GM18519 (cell line): ENCODE results near the gene TOMM40L.
"Not testable (repeated sequence)": the region's sequence is repeated elsewhere in the genome, so short reads cannot be mapped to it uniquely, and the experiment has no call there.

Experiments
- ATAC-seq: cut with Tn5 transposase; IDR thresholded peaks from one replicate; pipeline ENCODE4 v1.9.1; 2021; ENCODE audit warnings: mild to moderate bottlenecking, moderate library complexity; ENCODE audit not compliant: unreplicated experiment, low FRiP score

The TOMM40L gene

GRCh38 chr1:161244888-161245287 is 19.0 kb downstream of the TOMM40L start:
- no peak for ATAC-seq

- ATAC-seq: not testable (repeated sequence)
These were observed 24.2 kb downstream of the TOMM40L start for GRCh38 chr1:161250100-161250499.

- ATAC-seq: no peak
These were observed 25.0 kb downstream of the TOMM40L start for GRCh38 chr1:161250829-161251228.

- no peak for ATAC-seq
These were observed 25.7 kb downstream of the TOMM40L start for GRCh38 chr1:161251579-161251978.

- not testable (repeated sequence) for ATAC-seq
These were observed 29.4 kb downstream of the TOMM40L start for GRCh38 chr1:161255302-161255701.

GRCh38 chr1:161255955-161256520 is 30.2 kb downstream of the TOMM40L start:
- not testable (repeated sequence) for ATAC-seq

GRCh38 chr1:161257109-161257508 is 31.2 kb downstream of the TOMM40L start:
- not testable (repeated sequence) for ATAC-seq

GRCh38 chr1:161258439-161259344 is 32.8 kb downstream of the TOMM40L start, which contains the start of gene PCP4L1:
PCP4L1 (plus strand) TSS chr1:161258745; CDS start chr1:161258975, 230 bp downstream.
- ATAC-seq: no peak

GRCh38 chr1:161259345-161259702 is 33.5 kb downstream of the TOMM40L start:
- ATAC-seq: no peak

GRCh38 chr1:161259765-161260164 is 33.9 kb downstream of the TOMM40L start:
- no peak for ATAC-seq

GRCh38 chr1:161260376-161261260 is 34.8 kb downstream of the TOMM40L start:
- no peak for ATAC-seq

- no peak for ATAC-seq
These were observed 35.7 kb downstream of the TOMM40L start for GRCh38 chr1:161261261-161262235.

- no peak for ATAC-seq
These were observed 39.4 kb downstream of the TOMM40L start for GRCh38 chr1:161265305-161265704.

GRCh38 chr1:161266202-161266601 is 40.3 kb downstream of the TOMM40L start:
- no peak for ATAC-seq

GRCh38 chr1:161266836-161267235 is 41.0 kb downstream of the TOMM40L start:
- no peak for ATAC-seq

- no peak for ATAC-seq
These were observed 41.5 kb downstream of the TOMM40L start for GRCh38 chr1:161267321-161267720.

GRCh38 chr1:161273402-161273801 is 47.5 kb downstream of the TOMM40L start:
- ATAC-seq: no peak

GRCh38 chr1:161274874-161275273 is 49.0 kb downstream of the TOMM40L start:
- no peak for ATAC-seq
